ENCODE data around the gene ATAD5.
"Not testable (repeated sequence)": the region's sequence is repeated elsewhere in the genome, so short reads cannot be mapped to it uniquely, and the experiment has no call there.

Gene ATAD5

GRCh38 chr17:30927756-30928155 is 96.0 kb downstream of the ATAD5 start:
- no peak for TF ChIP-seq CTCF (IDR thresholded peaks at IDR 0.05; ENCODE audit: extremely low read depth, insufficient read depth, missing control alignments)
- in situ Hi-C loops (cut with MboI; ENCODE audit: low pct_unique_long_range_greater_than_20kb, low sequenced_read_pairs, unreplicated experiment): no loop called here
- DNase-seq (ENCODE audit: low spot score): no peak

GRCh38 chr17:30928584-30928983 is 96.8 kb downstream of the ATAD5 start:
- no peak for DNase-seq (ENCODE audit: low spot score)
- TF ChIP-seq CTCF (IDR thresholded peaks at IDR 0.05; ENCODE audit: extremely low read depth, insufficient read depth, missing control alignments): no peak

DNA sequence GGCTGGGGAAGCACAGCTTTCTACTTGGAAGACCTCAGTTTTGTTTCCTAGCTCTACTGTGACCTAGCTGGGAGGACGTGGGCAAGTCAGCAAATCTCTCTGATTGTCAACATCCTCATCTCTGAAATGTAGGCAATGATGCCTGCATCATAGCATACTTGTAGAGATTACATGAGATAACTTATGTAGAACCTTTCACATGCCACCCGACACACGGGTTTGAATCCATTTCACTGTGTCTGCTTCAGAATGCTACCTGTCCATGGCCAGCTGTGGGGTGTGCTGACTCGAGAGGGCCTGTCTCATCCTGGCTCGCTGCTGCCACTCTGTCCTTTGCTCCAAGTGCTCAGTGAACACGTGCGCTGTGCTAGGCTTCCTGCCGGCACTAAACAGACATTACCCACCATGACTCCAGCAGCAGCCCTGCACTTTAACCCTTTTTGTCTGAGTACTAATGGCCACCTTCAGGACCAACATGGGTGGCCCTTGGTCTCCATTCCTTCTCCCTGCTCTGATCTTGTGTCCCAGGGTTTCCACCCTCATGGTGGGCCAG is 97.4 kb downstream of the ATAD5 start:
- TF ChIP-seq CTCF (IDR thresholded peaks at IDR 0.05; ENCODE audit: extremely low read depth, insufficient read depth, missing control alignments): no peak
- DNase-seq (ENCODE audit: low spot score): no peak
- in situ Hi-C loops (cut with MboI; ENCODE audit: low pct_unique_long_range_greater_than_20kb, low sequenced_read_pairs, unreplicated experiment): no loop called here

More at GRCh38 chr17:30928584-30928983, 96.8 kb downstream of the ATAD5 start:
- in situ Hi-C loops (cut with MboI; ENCODE audit: low pct_unique_long_range_greater_than_20kb, low sequenced_read_pairs, unreplicated experiment): no loop called here

- in situ Hi-C loops (cut with MboI; ENCODE audit: low pct_unique_long_range_greater_than_20kb, low sequenced_read_pairs, unreplicated experiment): not testable (repeated sequence)
Measured at GRCh38 chr17:30929861-30930260, 98.1 kb downstream of the ATAD5 start.

GRCh38 chr17:30930495-30930894 is 98.7 kb downstream of the ATAD5 start:
- in situ Hi-C loops (cut with MboI; ENCODE audit: low pct_unique_long_range_greater_than_20kb, low sequenced_read_pairs, unreplicated experiment): no loop called here
- DNase-seq (ENCODE audit: low spot score): no peak
- no peak for TF ChIP-seq CTCF (IDR thresholded peaks at IDR 0.05; ENCODE audit: extremely low read depth, insufficient read depth, missing control alignments)

More at GRCh38 chr17:30929861-30930260, 98.1 kb downstream of the ATAD5 start:
- DNase-seq (ENCODE audit: low spot score): not testable (repeated sequence)

- DNase-seq (ENCODE audit: low spot score); in situ Hi-C loops (cut with MboI; ENCODE audit: low pct_unique_long_range_greater_than_20kb, low sequenced_read_pairs, unreplicated experiment): not testable (repeated sequence)
Measured at GRCh38 chr17:30931582-30931981, 99.8 kb downstream of the ATAD5 start.

DNA sequence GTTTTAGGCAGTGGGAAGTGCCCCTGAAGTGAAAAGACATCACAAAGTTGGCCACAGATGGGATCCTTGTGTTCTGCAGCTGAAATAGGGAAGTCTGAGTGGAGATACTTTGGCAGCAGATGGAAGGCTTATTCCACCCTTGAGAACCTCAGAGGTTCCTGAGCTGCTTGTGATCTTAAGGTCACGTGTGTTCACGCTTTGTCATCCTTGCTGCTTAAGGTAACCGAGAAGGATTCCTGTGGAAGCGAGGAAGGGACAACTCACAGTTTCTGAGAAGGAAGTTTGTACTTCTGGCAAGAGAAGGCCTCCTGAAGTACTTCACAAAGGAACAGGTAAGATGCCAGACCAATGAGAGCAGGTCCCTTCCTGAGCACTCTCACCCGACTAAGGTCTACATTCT is 102.2 kb downstream of the ATAD5 start:
- no peak for DNase-seq (ENCODE audit: low spot score)
- in situ Hi-C loops (cut with MboI; ENCODE audit: low pct_unique_long_range_greater_than_20kb, low sequenced_read_pairs, unreplicated experiment): no loop called here
- TF ChIP-seq CTCF (IDR thresholded peaks at IDR 0.05; ENCODE audit: extremely low read depth, insufficient read depth, missing control alignments): no peak
